Measurements from ENCODE around the gene PUS1.
"Not testable (repeated sequence)": the region's sequence is repeated elsewhere in the genome, so short reads cannot be mapped to it uniquely, and the experiment has no call there.

The PUS1 gene

GRCh38 chr12:131941116-131941986, 12.3 kb downstream of the PUS1 start:
- DNase-seq = no peak

- no peak for DNase-seq
These were observed 12.9 kb downstream of the PUS1 start for GRCh38 chr12:131941987-131942341.

- DNase-seq = no peak
These were observed 13.6 kb downstream of the PUS1 start for GRCh38 chr12:131942671-131943070.

- no peak for DNase-seq
These were observed 14.3 kb downstream of the PUS1 start for GRCh38 chr12:131943389-131943788.

GRCh38 chr12:131943876-131944275, 14.8 kb downstream of the PUS1 start:
- DNase-seq = no peak

- DNase-seq = no peak
These were observed 15.7 kb downstream of the PUS1 start for GRCh38 chr12:131944601-131945251.

GRCh38 chr12:131946757-131947156, 17.7 kb downstream of the PUS1 start:
- no peak for DNase-seq

- no peak for DNase-seq
These were observed 18.5 kb downstream of the PUS1 start for GRCh38 chr12:131947482-131948027.

GRCh38 chr12:131948166-131948712, 19.2 kb downstream of the PUS1 start:
- no peak for DNase-seq

GRCh38 chr12:131948713-131949430, 19.8 kb downstream of the PUS1 start:
- not testable (repeated sequence) for DNase-seq

GRCh38 chr12:131949431-131950181, 20.5 kb downstream of the PUS1 start, which contains the start of gene EP400:
TSS of gene EP400 (plus strand) at chr12:131949942. CDS start at chr12:131960620, 10,678 bp downstream.
- DNase-seq = peak; percentile 91

- DNase-seq = no peak
These were observed 21.3 kb downstream of the PUS1 start for GRCh38 chr12:131950182-131950913.

GRCh38 chr12:131953810-131954209, 24.7 kb downstream of the PUS1 start:
- DNase-seq = not testable (repeated sequence)

GRCh38 chr12:131954460-131954859, 25.4 kb downstream of the PUS1 start:
- DNase-seq = not testable (repeated sequence)

GRCh38 chr12:131959116-131959515, 30.0 kb downstream of the PUS1 start:
- no peak for DNase-seq

GRCh38 chr12:131959641-131960589, 30.8 kb downstream of the PUS1 start:
- no peak for DNase-seq

- DNase-seq = not testable (repeated sequence)
These were observed 31.7 kb downstream of the PUS1 start for GRCh38 chr12:131960590-131961325.

GRCh38 chr12:131961328-131961727, 32.3 kb downstream of the PUS1 start:
- DNase-seq = not testable (repeated sequence)

- no peak for DNase-seq
These were observed 33.0 kb downstream of the PUS1 start for GRCh38 chr12:131962069-131962468.
